Measurements from ENCODE around the gene MACROH2A1. TPM values are rescaled to one million over a fixed set of nuclear protein-coding genes. Genes with fewer than 3 reads are reported as not detected.

Gene MACROH2A1
- total and polyA plus RNA-seq, 10 of the 15 experiments (the other 5 are each of a cell fraction or from before 2014, with no cell fraction given) = 45.7 to 230 (median 196) TPM

- TF ChIP-seq BHLHE40 (IDR thresholded peaks at IDR 0.05; ENCODE audit: borderline replicate concordance in 1 of 2, low read depth in 2 of 2, low read length in 1 of 2) (peak in 1 of 2 experiments; percentile 12; a peak in 1 of 4 replicates), RAD51 (IDR thresholded peaks at IDR 0.05) (peak; percentile 39; the same call in 1 of the 2 replicates), POLR2A (IDR thresholded peaks at IDR 0.05; ENCODE audit: low read depth, low read length) (no peak)
- TF ChIP-seq, protein P1, sequence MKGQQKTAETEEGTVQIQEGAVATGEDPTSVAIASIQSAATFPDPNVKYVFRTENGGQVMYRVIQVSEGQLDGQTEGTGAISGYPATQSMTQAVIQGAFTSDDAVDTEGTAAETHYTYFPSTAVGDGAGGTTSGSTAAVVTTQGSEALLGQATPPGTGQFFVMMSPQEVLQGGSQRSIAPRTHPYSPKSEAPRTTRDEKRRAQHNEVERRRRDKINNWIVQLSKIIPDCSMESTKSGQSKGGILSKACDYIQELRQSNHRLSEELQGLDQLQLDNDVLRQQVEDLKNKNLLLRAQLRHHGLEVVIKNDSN (IDR thresholded peaks at IDR 0.05; ENCODE audit: borderline replicate concordance, extremely low read length, insufficient read depth, low read depth, low read length) = peak; percentile 11
- ChIA-PET SMC1A (ENCODE audit: uncharacterized antibody, unreplicated experiment) (no interaction called here), RAD21 (ENCODE audit: unreplicated experiment) (no interaction called here), CTCF (no interaction called here), POLR2A (no interaction called here)
- H3K9me3 ChIP-seq (replicated peaks; ENCODE audit: control insufficient read depth, insufficient read depth, low read length) = no peaks in the 10 kb centered on the region
- H4K20me1 ChIP-seq (ENCODE audit: control insufficient read depth, insufficient read depth) = peaks cover 8% of the 10 kb centered on the region; the same call in 1 of the 2 replicates
- no peaks in the 10 kb centered on the region for H3K27me3 ChIP-seq (replicated peaks in 1 of 2; ENCODE audit: control insufficient read depth in 2 of 2, insufficient read depth in 2 of 2, low read length in 1 of 2)
- BruUV-seq (replicated peaks) = no TSS peak
- peak overlapping the region; percentile 81 for H3K4me2 ChIP-seq (ENCODE audit: control insufficient read depth, insufficient read depth)
- H3K36me3 ChIP-seq (ENCODE audit: control insufficient read depth in 2 of 2, insufficient read depth in 2 of 2, low read length in 1 of 2) = no peaks in the 10 kb centered on the region
- H3K27ac ChIP-seq (ENCODE audit: control insufficient read depth, insufficient read depth) = peak overlapping the region; percentile 90
- H3K79me2 ChIP-seq (ENCODE audit: control insufficient read depth, insufficient read depth, low read length) = peaks cover 62% of the 10 kb centered on the region
- FAIRE-seq = no peak
- peak overlapping the region; percentile 80 for H3K4me3 ChIP-seq
- in situ Hi-C loops (cut with MboI) (no loop called here), intact Hi-C loops (cut with micrococcal nuclease; ENCODE audit: unreplicated experiment) (no loop called here)
- peak overlapping the region; percentile 98 for H3K9ac ChIP-seq (ENCODE audit: control insufficient read depth, insufficient read depth, low read length)
- no peak for DNase-seq (ENCODE audit: low read depth, low spot score)
- peaks cover 19% of the 10 kb centered on the region for H3K4me1 ChIP-seq (ENCODE audit: control insufficient read depth, insufficient read depth, low read length)
- H2AFZ ChIP-seq (ENCODE audit: control insufficient read depth, low read depth, low read length) = peak overlapping the region; percentile 22; the same call in 1 of the 2 replicates
- peak; percentile 46 for ATAC-seq
- WGBS (ENCODE audit: insufficient coverage, insufficient replicate concordance, low lambda C conversion rate, missing lambda C conversion rate) = under 1% methylated on average over 32 of the region's 43 CpGs
Observed at GRCh38 chr5:135398160-135398854, 724 bp downstream of the MACROH2A1 start.

DNA sequence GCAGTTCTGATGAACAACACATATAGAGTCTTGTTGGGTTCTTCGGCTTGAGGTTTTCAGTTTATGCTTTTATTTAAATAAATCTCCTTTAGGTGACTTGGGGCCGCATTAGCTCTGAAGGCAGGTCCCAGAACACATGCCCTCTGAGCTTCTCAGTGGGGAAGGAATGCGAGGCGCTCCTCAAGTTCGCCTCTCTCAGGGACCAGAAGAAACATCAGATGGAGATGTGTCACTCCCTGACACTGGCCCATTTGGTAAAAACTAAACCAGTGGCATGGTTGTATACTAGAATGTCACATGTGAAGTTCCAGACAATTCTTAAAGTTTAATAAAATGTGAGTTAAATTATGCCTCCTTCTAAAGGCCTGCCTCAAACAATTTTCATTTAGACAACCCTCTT is 1.9 kb downstream of the MACROH2A1 start:
- peaks cover 27% of the 10 kb centered on the region for H3K4me1 ChIP-seq (ENCODE audit: control insufficient read depth, insufficient read depth, low read length)
- POLR2A ChIA-PET = no interaction called here
- TF ChIP-seq HSF1 (IDR thresholded peaks at IDR 0.05; ENCODE audit: low read depth, low read length) = no peak
- no peak for TF ChIP-seq POLR2AphosphoS5 (IDR thresholded peaks at IDR 0.05; ENCODE audit: low read length)
- TF ChIP-seq IKZF1 (conservative IDR thresholded peaks at IDR 0.05) = no peak
- TF ChIP-seq ZNF622 (IDR thresholded peaks at IDR 0.05) = no peak
- TF ChIP-seq, protein P2, sequence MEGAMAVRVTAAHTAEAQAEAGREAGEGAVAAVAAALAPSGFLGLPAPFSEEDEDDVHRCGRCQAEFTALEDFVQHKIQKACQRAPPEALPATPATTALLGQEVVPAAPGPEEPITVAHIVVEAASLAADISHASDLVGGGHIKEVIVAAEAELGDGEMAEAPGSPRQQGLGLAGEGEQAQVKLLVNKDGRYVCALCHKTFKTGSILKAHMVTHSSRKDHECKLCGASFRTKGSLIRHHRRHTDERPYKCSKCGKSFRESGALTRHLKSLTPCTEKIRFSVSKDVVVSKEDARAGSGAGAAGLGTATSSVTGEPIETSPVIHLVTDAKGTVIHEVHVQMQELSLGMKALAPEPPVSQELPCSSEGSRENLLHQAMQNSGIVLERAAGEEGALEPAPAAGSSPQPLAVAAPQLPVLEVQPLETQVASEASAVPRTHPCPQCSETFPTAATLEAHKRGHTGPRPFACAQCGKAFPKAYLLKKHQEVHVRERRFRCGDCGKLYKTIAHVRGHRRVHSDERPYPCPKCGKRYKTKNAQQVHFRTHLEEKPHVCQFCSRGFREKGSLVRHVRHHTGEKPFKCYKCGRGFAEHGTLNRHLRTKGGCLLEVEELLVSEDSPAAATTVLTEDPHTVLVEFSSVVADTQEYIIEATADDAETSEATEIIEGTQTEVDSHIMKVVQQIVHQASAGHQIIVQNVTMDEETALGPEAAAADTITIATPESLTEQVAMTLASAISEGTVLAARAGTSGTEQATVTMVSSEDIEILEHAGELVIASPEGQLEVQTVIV (IDR thresholded peaks at IDR 0.05; ENCODE audit: borderline replicate concordance, partially characterized antibody) = no peak
- no peak for TF ChIP-seq JUNB (IDR thresholded peaks at IDR 0.05)

More for the DNA sequence above, 1.9 kb downstream of the MACROH2A1 start:
- ChIA-PET CTCF (interaction anchor here (0.7 to 0.9 kb wide), 2 partner anchors 27 to 30 kb away, joined by 3 read pairs; no protein-coding TSS in a partner anchor), RAD21 (ENCODE audit: unreplicated experiment) (no interaction called here), SMC1A (ENCODE audit: uncharacterized antibody, unreplicated experiment) (no interaction called here)
- ATAC-seq (no peak), DNase-seq (ENCODE audit: low read depth, low spot score) (no peak), FAIRE-seq (no peak)
- Histone ChIP-seq H3K4me2 (ENCODE audit: control insufficient read depth, insufficient read depth) (peak overlapping the region; percentile 81), H3K27ac (ENCODE audit: control insufficient read depth, insufficient read depth) (no peak overlapping the region), H3K27me3 (replicated peaks in 1 of 2; ENCODE audit: control insufficient read depth in 2 of 2, insufficient read depth in 2 of 2, low read length in 1 of 2) (no peaks in the 10 kb centered on the region), H3K4me3 (peak overlapping the region; percentile 80; the same call in 1 of the 2 replicates), H3K79me2 (ENCODE audit: control insufficient read depth, insufficient read depth, low read length) (peaks cover 74% of the 10 kb centered on the region), H3K9ac (ENCODE audit: control insufficient read depth, insufficient read depth, low read length) (peak overlapping the region; percentile 48; the same call in 1 of the 2 replicates), H3K36me3 (ENCODE audit: control insufficient read depth in 2 of 2, insufficient read depth in 2 of 2, low read length in 1 of 2) (no peaks in the 10 kb centered on the region; a peak in 2 of 4 replicates), H3K9me3 (replicated peaks; ENCODE audit: control insufficient read depth, insufficient read depth, low read length) (no peaks in the 10 kb centered on the region), H4K20me1 (ENCODE audit: control insufficient read depth, insufficient read depth) (peaks cover 8% of the 10 kb centered on the region; the same call in 1 of the 2 replicates), H2AFZ (ENCODE audit: control insufficient read depth, low read depth, low read length) (no peak overlapping the region)
- in situ Hi-C loops (cut with MboI) = no loop called here
- 98% methylated on average over 5 of the region's 5 CpGs for WGBS (ENCODE audit: insufficient coverage, insufficient replicate concordance, low lambda C conversion rate, missing lambda C conversion rate)
- no TSS peak for BruUV-seq (replicated peaks)
- intact Hi-C loops (cut with micrococcal nuclease; ENCODE audit: unreplicated experiment) = no loop called here
